Activated T-helper 1 cell treated with anti-CD3 and anti-CD28 coated beads, Interleukin-12 subunit alpha, Interleukin-12 subunit beta, Interleukin-2, Interleukin-4 antibody, amounts not matched to agents 30 ng/mL and 10 ng/mL and 1 ng/mL, durations not matched to agents 14 hours and 24 hours and 36 hours (primary cell): Measurements from ENCODE around the gene AMOTL1. TPM values are rescaled to one million over a fixed set of nuclear protein-coding genes. Genes with fewer than 3 reads are reported as not detected.

Experiments
- DNase-seq: peaks from one replicate; pipeline ENCODE4 v3.0.0; 2021; ENCODE audit warnings: low spot score
- H3K27ac Mint-ChIP-seq: one replicate; pipeline ENCODE4 v1.8.0; 2021; ENCODE audit warnings: mild to moderate bottlenecking, mixed read lengths
- H3K27me3 Mint-ChIP-seq: one replicate; pipeline ENCODE4 v1.8.0; 2022; ENCODE audit warnings: mild to moderate bottlenecking, moderate library complexity, mixed read lengths; ENCODE audit not compliant: insufficient read depth
- H3K36me3 Mint-ChIP-seq: one replicate; pipeline ENCODE4 v1.8.0; 2021; ENCODE audit warnings: low read depth, mixed read lengths
- H3K4me1 Mint-ChIP-seq: one replicate; pipeline ENCODE4 v1.8.0; 2021; ENCODE audit warnings: low read depth, mixed read lengths
- H3K4me3 Mint-ChIP-seq: one replicate; pipeline ENCODE4 v1.8.0; 2021; ENCODE audit warnings: mild to moderate bottlenecking, moderate library complexity, mixed read lengths
- H3K9me3 Mint-ChIP-seq: one replicate; pipeline ENCODE4 v1.8.0; 2021; ENCODE audit warnings: mixed read lengths
- intact Hi-C: fragments of 100-400 bp; cut with micrococcal nuclease; formaldehyde crosslinking; loops from one replicate; pipeline ENCODE4 v1.15.1; 2024
- total RNA-seq: library from RNA; stranded (reverse); gene quantifications from 2 replicates; pipeline ENCODE4 v1.2.3, GENCODE V29; 2022

Gene AMOTL1
- total RNA-seq, 1 donor from 2014 or later = 4.9 TPM

GRCh38 chr11:94766713-94767206 is 1.4 kb upstream of the AMOTL1 start:
- no peak for DNase-seq
- intact Hi-C loops = loop anchor here (10.0 kb wide), 2 partner anchors 142 to 242 kb away; no protein-coding TSS in a partner anchor
- Mint-ChIP-seq H3K27ac (no peak overlapping the region), H3K27me3 (peaks cover 33% of the 10 kb centered on the region), H3K36me3 (no peaks in the 10 kb centered on the region), H3K9me3 (no peaks in the 10 kb centered on the region), H3K4me3 (no peak overlapping the region), H3K4me1 (peaks cover 13% of the 10 kb centered on the region)

- peak overlapping the region; percentile 76 for H3K4me3 Mint-ChIP-seq
- DNase-seq = no peak
- H3K9me3 Mint-ChIP-seq = no peaks in the 10 kb centered on the region
These were observed 865 bp upstream of the AMOTL1 start for GRCh38 chr11:94767291-94767690.

GRCh38 chr11:94768602-94769541 is 716 bp downstream of the AMOTL1 start:
- Mint-ChIP-seq H3K9me3 (no peaks in the 10 kb centered on the region), H3K27ac (peak overlapping the region; percentile 20), H3K36me3 (no peaks in the 10 kb centered on the region), H3K4me3 (peak overlapping the region; percentile 78), H3K4me1 (peaks cover 13% of the 10 kb centered on the region), H3K27me3 (peaks cover 39% of the 10 kb centered on the region)
- no peak for DNase-seq
- intact Hi-C loops = loop anchor here (1.0 to 10.0 kb wide), 3 partner anchors 107 to 244 kb away; no protein-coding TSS in a partner anchor

More at GRCh38 chr11:94767291-94767690, 865 bp upstream of the AMOTL1 start:
- no peaks in the 10 kb centered on the region for H3K36me3 Mint-ChIP-seq
- peaks cover 13% of the 10 kb centered on the region for H3K4me1 Mint-ChIP-seq
- intact Hi-C loops = loop anchor here (10.0 kb wide), 2 partner anchors 142 to 242 kb away; no protein-coding TSS in a partner anchor
- H3K27me3 Mint-ChIP-seq = peaks cover 33% of the 10 kb centered on the region
- H3K27ac Mint-ChIP-seq = no peak overlapping the region

GRCh38 chr11:94769880-94770279 is 1.7 kb downstream of the AMOTL1 start:
- Mint-ChIP-seq H3K27ac (no peak overlapping the region), H3K27me3 (peaks cover 36% of the 10 kb centered on the region), H3K9me3 (no peaks in the 10 kb centered on the region), H3K4me3 (peak overlapping the region; percentile 78), H3K4me1 (peaks cover 13% of the 10 kb centered on the region), H3K36me3 (no peaks in the 10 kb centered on the region)
- DNase-seq = no peak
- intact Hi-C loops = loop anchor here (1.0 to 10.0 kb wide), 3 partner anchors 106 to 245 kb away; no protein-coding TSS in a partner anchor

- H3K27me3 Mint-ChIP-seq = peaks cover 35% of the 10 kb centered on the region
- no peak overlapping the region for H3K27ac Mint-ChIP-seq
- no peak for DNase-seq
- H3K9me3 Mint-ChIP-seq = no peaks in the 10 kb centered on the region
- intact Hi-C loops = no loop called here
- peaks cover 13% of the 10 kb centered on the region for H3K4me1 Mint-ChIP-seq
- H3K36me3 Mint-ChIP-seq = no peaks in the 10 kb centered on the region
- no peak overlapping the region for H3K4me3 Mint-ChIP-seq
These were observed 2.5 kb downstream of the AMOTL1 start for GRCh38 chr11:94770563-94771120.

- H3K27ac Mint-ChIP-seq = no peak overlapping the region
- H3K9me3 Mint-ChIP-seq = no peaks in the 10 kb centered on the region
- DNase-seq = no peak
- H3K36me3 Mint-ChIP-seq = no peaks in the 10 kb centered on the region
- peaks cover 35% of the 10 kb centered on the region for H3K27me3 Mint-ChIP-seq
- H3K4me1 Mint-ChIP-seq = peaks cover 16% of the 10 kb centered on the region
- intact Hi-C loops = no loop called here
- H3K4me3 Mint-ChIP-seq = no peak overlapping the region
These were observed 3.2 kb downstream of the AMOTL1 start for GRCh38 chr11:94771390-94771789.

- H3K9me3 Mint-ChIP-seq = no peaks in the 10 kb centered on the region
- no peaks in the 10 kb centered on the region for H3K36me3 Mint-ChIP-seq
- intact Hi-C loops = no loop called here
- no peak overlapping the region for H3K4me3 Mint-ChIP-seq
- H3K27me3 Mint-ChIP-seq = peaks cover 35% of the 10 kb centered on the region
- no peak overlapping the region for H3K27ac Mint-ChIP-seq
- no peak for DNase-seq
- H3K4me1 Mint-ChIP-seq = peaks cover 19% of the 10 kb centered on the region
These were observed 3.8 kb downstream of the AMOTL1 start for GRCh38 chr11:94771951-94772350.

GRCh38 chr11:94773842-94774241 is 5.7 kb downstream of the AMOTL1 start:
- DNase-seq = no peak
- Mint-ChIP-seq H3K27ac (no peak overlapping the region), H3K4me1 (peaks cover 14% of the 10 kb centered on the region), H3K4me3 (no peak overlapping the region), H3K36me3 (no peaks in the 10 kb centered on the region), H3K27me3 (peaks cover 35% of the 10 kb centered on the region), H3K9me3 (no peaks in the 10 kb centered on the region)
- intact Hi-C loops = no loop called here

- Mint-ChIP-seq H3K36me3 (no peaks in the 10 kb centered on the region), H3K4me3 (no peak overlapping the region), H3K27me3 (peaks cover 32% of the 10 kb centered on the region), H3K27ac (no peak overlapping the region), H3K9me3 (no peaks in the 10 kb centered on the region), H3K4me1 (peaks cover 11% of the 10 kb centered on the region)
- DNase-seq = no peak
- intact Hi-C loops = no loop called here
These were observed 6.2 kb downstream of the AMOTL1 start for GRCh38 chr11:94774345-94774744.

GRCh38 chr11:94775567-94776327 is 7.6 kb downstream of the AMOTL1 start:
- H3K4me1 Mint-ChIP-seq = peaks cover 13% of the 10 kb centered on the region
- H3K9me3 Mint-ChIP-seq = no peaks in the 10 kb centered on the region
- intact Hi-C loops = no loop called here
- no peak overlapping the region for H3K4me3 Mint-ChIP-seq
- no peak overlapping the region for H3K27ac Mint-ChIP-seq
- peaks cover 20% of the 10 kb centered on the region for H3K27me3 Mint-ChIP-seq
- DNase-seq = no peak
- no peaks in the 10 kb centered on the region for H3K36me3 Mint-ChIP-seq

- intact Hi-C loops = no loop called here
- DNase-seq = no peak
- Mint-ChIP-seq H3K9me3 (no peaks in the 10 kb centered on the region), H3K27me3 (peaks cover 14% of the 10 kb centered on the region), H3K36me3 (no peaks in the 10 kb centered on the region), H3K4me3 (no peak overlapping the region), H3K27ac (no peak overlapping the region), H3K4me1 (peaks cover 17% of the 10 kb centered on the region)
These were observed 8.5 kb downstream of the AMOTL1 start for GRCh38 chr11:94776351-94777321.

- Mint-ChIP-seq H3K4me3 (no peak overlapping the region), H3K4me1 (peaks cover 17% of the 10 kb centered on the region), H3K27ac (no peak overlapping the region), H3K36me3 (no peaks in the 10 kb centered on the region), H3K9me3 (no peaks in the 10 kb centered on the region), H3K27me3 (peaks cover 3% of the 10 kb centered on the region)
- no peak for DNase-seq
- intact Hi-C loops = no loop called here
These were observed 12.3 kb downstream of the AMOTL1 start for GRCh38 chr11:94780432-94780831.
